Measurements from ENCODE around the gene ARPC2.

DNA sequence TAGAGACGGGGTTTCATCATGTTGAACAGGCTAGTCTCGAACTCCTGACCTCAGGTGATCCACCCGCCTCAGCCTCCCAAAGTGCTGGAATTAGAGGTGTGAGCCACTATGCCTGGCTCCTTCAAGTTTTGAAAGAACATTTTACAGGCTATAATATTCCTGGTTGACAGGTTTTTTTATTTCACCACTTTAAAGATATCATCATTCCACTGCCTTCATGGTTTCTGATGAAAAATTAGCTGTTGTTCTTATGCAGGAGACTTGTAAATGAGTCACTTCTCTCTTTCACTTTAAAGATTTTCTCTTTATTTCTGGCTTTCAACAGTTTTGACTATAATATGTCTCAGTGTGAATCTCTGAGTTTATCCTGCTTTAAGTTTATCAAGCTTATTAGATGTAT lies 7.9 kb upstream of the ARPC2 start:
- TF ChIP-seq, protein P1, sequence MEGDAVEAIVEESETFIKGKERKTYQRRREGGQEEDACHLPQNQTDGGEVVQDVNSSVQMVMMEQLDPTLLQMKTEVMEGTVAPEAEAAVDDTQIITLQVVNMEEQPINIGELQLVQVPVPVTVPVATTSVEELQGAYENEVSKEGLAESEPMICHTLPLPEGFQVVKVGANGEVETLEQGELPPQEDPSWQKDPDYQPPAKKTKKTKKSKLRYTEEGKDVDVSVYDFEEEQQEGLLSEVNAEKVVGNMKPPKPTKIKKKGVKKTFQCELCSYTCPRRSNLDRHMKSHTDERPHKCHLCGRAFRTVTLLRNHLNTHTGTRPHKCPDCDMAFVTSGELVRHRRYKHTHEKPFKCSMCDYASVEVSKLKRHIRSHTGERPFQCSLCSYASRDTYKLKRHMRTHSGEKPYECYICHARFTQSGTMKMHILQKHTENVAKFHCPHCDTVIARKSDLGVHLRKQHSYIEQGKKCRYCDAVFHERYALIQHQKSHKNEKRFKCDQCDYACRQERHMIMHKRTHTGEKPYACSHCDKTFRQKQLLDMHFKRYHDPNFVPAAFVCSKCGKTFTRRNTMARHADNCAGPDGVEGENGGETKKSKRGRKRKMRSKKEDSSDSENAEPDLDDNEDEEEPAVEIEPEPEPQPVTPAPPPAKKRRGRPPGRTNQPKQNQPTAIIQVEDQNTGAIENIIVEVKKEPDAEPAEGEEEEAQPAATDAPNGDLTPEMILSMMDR (IDR thresholded peaks at IDR 0.05; ENCODE audit: low read depth, low read length, missing input control) = no peak
- TF ChIP-seq, protein P2, sequence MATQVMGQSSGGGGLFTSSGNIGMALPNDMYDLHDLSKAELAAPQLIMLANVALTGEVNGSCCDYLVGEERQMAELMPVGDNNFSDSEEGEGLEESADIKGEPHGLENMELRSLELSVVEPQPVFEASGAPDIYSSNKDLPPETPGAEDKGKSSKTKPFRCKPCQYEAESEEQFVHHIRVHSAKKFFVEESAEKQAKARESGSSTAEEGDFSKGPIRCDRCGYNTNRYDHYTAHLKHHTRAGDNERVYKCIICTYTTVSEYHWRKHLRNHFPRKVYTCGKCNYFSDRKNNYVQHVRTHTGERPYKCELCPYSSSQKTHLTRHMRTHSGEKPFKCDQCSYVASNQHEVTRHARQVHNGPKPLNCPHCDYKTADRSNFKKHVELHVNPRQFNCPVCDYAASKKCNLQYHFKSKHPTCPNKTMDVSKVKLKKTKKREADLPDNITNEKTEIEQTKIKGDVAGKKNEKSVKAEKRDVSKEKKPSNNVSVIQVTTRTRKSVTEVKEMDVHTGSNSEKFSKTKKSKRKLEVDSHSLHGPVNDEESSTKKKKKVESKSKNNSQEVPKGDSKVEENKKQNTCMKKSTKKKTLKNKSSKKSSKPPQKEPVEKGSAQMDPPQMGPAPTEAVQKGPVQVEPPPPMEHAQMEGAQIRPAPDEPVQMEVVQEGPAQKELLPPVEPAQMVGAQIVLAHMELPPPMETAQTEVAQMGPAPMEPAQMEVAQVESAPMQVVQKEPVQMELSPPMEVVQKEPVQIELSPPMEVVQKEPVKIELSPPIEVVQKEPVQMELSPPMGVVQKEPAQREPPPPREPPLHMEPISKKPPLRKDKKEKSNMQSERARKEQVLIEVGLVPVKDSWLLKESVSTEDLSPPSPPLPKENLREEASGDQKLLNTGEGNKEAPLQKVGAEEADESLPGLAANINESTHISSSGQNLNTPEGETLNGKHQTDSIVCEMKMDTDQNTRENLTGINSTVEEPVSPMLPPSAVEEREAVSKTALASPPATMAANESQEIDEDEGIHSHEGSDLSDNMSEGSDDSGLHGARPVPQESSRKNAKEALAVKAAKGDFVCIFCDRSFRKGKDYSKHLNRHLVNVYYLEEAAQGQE (IDR thresholded peaks at IDR 0.05) = no peak
- TF ChIP-seq TAF1 (conservative IDR thresholded peaks at IDR 0.05) (no peak), GABPA (IDR thresholded peaks at IDR 0.05 in 1 of 2, conservative IDR thresholded peaks at IDR 0.05 in 1 of 2) (no peak), EGR1 (IDR thresholded peaks at IDR 0.05; ENCODE audit: low read depth in 2 of 2) (no peak), JUND (IDR thresholded peaks at IDR 0.05) (no peak)
- TF ChIP-seq, protein P3, sequence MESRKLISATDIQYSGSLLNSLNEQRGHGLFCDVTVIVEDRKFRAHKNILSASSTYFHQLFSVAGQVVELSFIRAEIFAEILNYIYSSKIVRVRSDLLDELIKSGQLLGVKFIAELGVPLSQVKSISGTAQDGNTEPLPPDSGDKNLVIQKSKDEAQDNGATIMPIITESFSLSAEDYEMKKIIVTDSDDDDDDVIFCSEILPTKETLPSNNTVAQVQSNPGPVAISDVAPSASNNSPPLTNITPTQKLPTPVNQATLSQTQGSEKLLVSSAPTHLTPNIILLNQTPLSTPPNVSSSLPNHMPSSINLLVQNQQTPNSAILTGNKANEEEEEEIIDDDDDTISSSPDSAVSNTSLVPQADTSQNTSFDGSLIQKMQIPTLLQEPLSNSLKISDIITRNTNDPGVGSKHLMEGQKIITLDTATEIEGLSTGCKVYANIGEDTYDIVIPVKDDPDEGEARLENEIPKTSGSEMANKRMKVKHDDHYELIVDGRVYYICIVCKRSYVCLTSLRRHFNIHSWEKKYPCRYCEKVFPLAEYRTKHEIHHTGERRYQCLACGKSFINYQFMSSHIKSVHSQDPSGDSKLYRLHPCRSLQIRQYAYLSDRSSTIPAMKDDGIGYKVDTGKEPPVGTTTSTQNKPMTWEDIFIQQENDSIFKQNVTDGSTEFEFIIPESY (IDR thresholded peaks at IDR 0.05) = no peak
- TF ChIP-seq, protein P4, sequence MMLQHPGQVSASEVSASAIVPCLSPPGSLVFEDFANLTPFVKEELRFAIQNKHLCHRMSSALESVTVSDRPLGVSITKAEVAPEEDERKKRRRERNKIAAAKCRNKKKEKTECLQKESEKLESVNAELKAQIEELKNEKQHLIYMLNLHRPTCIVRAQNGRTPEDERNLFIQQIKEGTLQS (IDR thresholded peaks at IDR 0.05) = no peak
